ENCODE data around the gene KLHDC7A. TPM values are rescaled to one million over a fixed set of nuclear protein-coding genes. Genes with fewer than 3 reads are reported as not detected.

Gene KLHDC7A
- total and polyA plus RNA-seq, 2 experiments from 2014 or later = not detected

DNA sequence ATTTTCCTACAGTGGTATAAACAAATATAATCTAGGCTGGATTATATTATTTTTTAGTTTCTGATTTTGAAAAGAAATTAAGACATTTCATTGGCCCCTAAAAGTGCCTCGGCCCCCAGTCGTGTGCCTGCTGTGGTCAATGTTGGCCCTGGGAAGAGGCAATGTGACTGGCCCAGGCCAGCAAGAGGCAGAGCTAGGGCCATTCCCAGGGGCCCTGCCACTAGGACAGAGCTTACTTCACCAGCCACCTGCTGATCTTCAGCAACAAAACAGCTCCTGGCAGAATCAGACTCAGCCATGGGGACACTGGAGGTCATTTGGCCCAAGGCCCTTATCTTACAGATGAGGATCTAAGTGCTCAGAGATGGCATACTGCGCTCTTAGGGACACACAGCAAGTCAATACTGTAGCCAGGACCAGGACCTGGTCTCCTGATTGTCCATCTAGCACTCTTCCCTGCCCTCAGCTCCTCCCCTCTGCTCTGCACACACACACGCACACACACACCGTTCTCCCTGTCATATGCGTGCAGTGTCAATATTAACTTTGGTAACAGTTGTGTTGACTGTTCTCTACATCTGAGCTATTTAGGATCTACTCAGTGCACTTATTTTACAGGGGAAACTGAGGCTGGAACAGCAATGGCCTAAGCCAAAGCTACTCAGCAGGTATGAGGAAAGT is 16.6 kb upstream of the KLHDC7A start:
- Histone ChIP-seq H3K36me3 (ENCODE audit: low read depth) (no peaks in the 10 kb centered on the region), H4K20me1 (ENCODE audit: insufficient read depth) (no peaks in the 10 kb centered on the region), H3K9ac (no peak overlapping the region), H3F3A (ENCODE audit: insufficient read depth) (no peaks in the 10 kb centered on the region), H3K27ac (no peak overlapping the region), H3K4me1 (ENCODE audit: insufficient read depth) (no peaks in the 10 kb centered on the region), H3K9me3 (ENCODE audit: low read depth) (no peaks in the 10 kb centered on the region), H3K4me3 (no peak overlapping the region), H3K4me2 (ENCODE audit: unreplicated experiment) (no peak overlapping the region), H3K79me2 (ENCODE audit: insufficient read depth) (no peaks in the 10 kb centered on the region), H3K27me3 (replicated peaks; ENCODE audit: insufficient read depth) (no peaks in the 10 kb centered on the region), H3K9me2 (ENCODE audit: insufficient read depth) (no peaks in the 10 kb centered on the region), H2AFZ (no peak overlapping the region)
- no peak for DNase-seq
- 50 to 54% methylated on average over 6 of the region's 6 CpGs for WGBS, 2 experiments (ENCODE audit: low coverage in 1 of 2, low lambda C conversion rate in 2 of 2, missing lambda C conversion rate in 2 of 2)
- in situ Hi-C loops (cut with MboI) = no loop called here
- TF ChIP-seq EZH2 (IDR thresholded peaks at IDR 0.05; ENCODE audit: insufficient read depth, poor library complexity, severe bottlenecking) = no peak
- no peak for TF ChIP-seq EZH2phosphoT487 (IDR thresholded peaks at IDR 0.05; ENCODE audit: insufficient read depth, low read depth)

DNA sequence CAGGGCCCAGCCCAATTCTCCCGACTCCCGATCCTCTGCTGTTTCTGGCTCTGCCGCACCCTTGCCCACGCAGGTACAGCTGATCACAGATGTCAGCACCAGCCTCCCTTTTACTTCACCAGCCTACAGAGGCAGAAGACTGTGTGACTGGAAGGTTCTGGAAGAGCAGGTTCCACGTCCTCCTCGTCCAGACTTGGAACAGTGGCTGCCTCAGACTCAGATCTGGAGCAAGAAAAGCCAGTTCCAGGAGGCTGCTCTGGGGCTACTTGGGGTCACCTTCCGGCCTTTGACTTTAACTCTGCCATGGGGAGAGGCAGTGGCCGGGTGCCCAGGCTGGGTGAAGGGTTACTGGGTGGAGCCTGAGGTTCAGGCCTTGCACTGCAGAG is 16.1 kb upstream of the KLHDC7A start:
- Histone ChIP-seq H2AFZ (no peak overlapping the region), H3K4me3 (no peak overlapping the region), H3K9ac (no peak overlapping the region), H3K9me3 (ENCODE audit: low read depth) (no peaks in the 10 kb centered on the region), H3K79me2 (ENCODE audit: insufficient read depth) (no peaks in the 10 kb centered on the region), H4K20me1 (ENCODE audit: insufficient read depth) (no peaks in the 10 kb centered on the region), H3K4me2 (ENCODE audit: unreplicated experiment) (no peak overlapping the region), H3K27me3 (replicated peaks; ENCODE audit: insufficient read depth) (no peaks in the 10 kb centered on the region), H3K36me3 (ENCODE audit: low read depth) (no peaks in the 10 kb centered on the region), H3F3A (ENCODE audit: insufficient read depth) (no peaks in the 10 kb centered on the region), H3K4me1 (ENCODE audit: insufficient read depth) (no peaks in the 10 kb centered on the region), H3K9me2 (ENCODE audit: insufficient read depth) (no peaks in the 10 kb centered on the region), H3K27ac (no peak overlapping the region)
- TF ChIP-seq EZH2 (IDR thresholded peaks at IDR 0.05; ENCODE audit: insufficient read depth, poor library complexity, severe bottlenecking) (no peak), EZH2phosphoT487 (IDR thresholded peaks at IDR 0.05; ENCODE audit: insufficient read depth, low read depth) (no peak)
- in situ Hi-C loops (cut with MboI) = no loop called here
- 43 to 50% methylated on average over 8 of the region's 8 CpGs for WGBS, 2 experiments (ENCODE audit: low coverage in 1 of 2, low lambda C conversion rate in 2 of 2, missing lambda C conversion rate in 2 of 2)
- no peak for DNase-seq

DNA sequence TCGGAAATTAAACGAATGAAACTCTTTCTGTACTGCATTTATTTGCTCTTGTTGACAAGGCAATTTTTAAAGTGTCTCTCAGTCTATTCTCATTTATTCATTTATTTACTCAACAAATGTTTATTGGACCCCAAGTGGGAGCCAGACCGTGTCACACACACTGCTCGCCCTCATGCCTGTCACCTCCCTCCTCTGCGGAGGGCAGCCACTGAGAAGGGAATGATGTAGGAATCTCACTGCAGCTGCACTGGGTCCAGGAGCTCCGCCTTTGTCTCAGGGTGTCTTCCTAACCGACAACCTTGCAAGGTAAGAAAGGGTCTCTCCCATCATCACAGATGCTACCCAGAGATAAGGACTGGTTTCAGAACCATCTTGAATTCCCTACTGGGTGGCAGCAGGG is 14.1 kb upstream of the KLHDC7A start:
- Histone ChIP-seq H3K9me2 (ENCODE audit: insufficient read depth) (no peaks in the 10 kb centered on the region), H3K36me3 (ENCODE audit: low read depth) (no peaks in the 10 kb centered on the region), H2AFZ (no peak overlapping the region), H3K27me3 (replicated peaks; ENCODE audit: insufficient read depth) (no peaks in the 10 kb centered on the region), H3K4me2 (ENCODE audit: unreplicated experiment) (no peak overlapping the region), H3K9ac (no peak overlapping the region), H3K79me2 (ENCODE audit: insufficient read depth) (no peaks in the 10 kb centered on the region), H3F3A (ENCODE audit: insufficient read depth) (no peaks in the 10 kb centered on the region), H3K27ac (no peak overlapping the region), H3K9me3 (ENCODE audit: low read depth) (no peaks in the 10 kb centered on the region), H3K4me1 (ENCODE audit: insufficient read depth) (no peaks in the 10 kb centered on the region), H3K4me3 (no peak overlapping the region), H4K20me1 (ENCODE audit: insufficient read depth) (no peaks in the 10 kb centered on the region)
- no peak for TF ChIP-seq EZH2 (IDR thresholded peaks at IDR 0.05; ENCODE audit: insufficient read depth, poor library complexity, severe bottlenecking)
- TF ChIP-seq EZH2phosphoT487 (IDR thresholded peaks at IDR 0.05; ENCODE audit: insufficient read depth, low read depth) = no peak
- DNase-seq = no peak
- 29 to 33% methylated on average over 7 of the region's 7 CpGs for WGBS, 2 experiments (ENCODE audit: low coverage in 1 of 2, low lambda C conversion rate in 2 of 2, missing lambda C conversion rate in 2 of 2)
- in situ Hi-C loops (cut with MboI) = no loop called here

DNA sequence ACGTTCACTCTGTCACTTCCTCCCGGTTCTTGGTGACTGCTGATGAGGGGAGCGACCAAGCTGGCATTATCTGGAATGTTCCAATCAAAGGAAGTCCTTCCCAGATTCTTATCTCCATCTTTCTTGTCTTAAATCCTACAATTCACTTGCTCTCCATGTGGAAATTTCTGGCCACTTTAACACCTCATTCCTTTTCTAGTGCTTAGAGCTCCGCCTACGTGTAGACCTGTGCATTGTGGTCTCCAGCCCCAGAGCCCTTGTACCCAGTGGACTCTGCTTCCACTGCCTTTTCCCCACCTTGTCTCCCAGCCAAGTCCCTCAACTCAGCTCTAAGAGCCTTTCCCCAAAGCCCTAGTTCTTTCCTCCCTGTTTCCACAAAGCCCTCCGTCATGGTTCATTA is 12.2 kb upstream of the KLHDC7A start:
- no peaks in the 10 kb centered on the region for H3K4me1 ChIP-seq (ENCODE audit: insufficient read depth)
- WGBS, 2 experiments (ENCODE audit: low coverage in 1 of 2, low lambda C conversion rate in 2 of 2, missing lambda C conversion rate in 2 of 2) = 32 to 39% methylated on average over 6 of the region's 6 CpGs
- H3K27ac ChIP-seq = no peak overlapping the region
- H3K4me3 ChIP-seq = no peak overlapping the region
- H3K36me3 ChIP-seq (ENCODE audit: low read depth) = no peaks in the 10 kb centered on the region
- H3K79me2 ChIP-seq (ENCODE audit: insufficient read depth) = no peaks in the 10 kb centered on the region
- DNase-seq = no peak
- H3F3A ChIP-seq (ENCODE audit: insufficient read depth) = no peaks in the 10 kb centered on the region
- H3K9me3 ChIP-seq (ENCODE audit: low read depth) = no peaks in the 10 kb centered on the region
- H3K27me3 ChIP-seq (replicated peaks; ENCODE audit: insufficient read depth) = no peaks in the 10 kb centered on the region
- in situ Hi-C loops (cut with MboI) = no loop called here
- TF ChIP-seq EZH2 (IDR thresholded peaks at IDR 0.05; ENCODE audit: insufficient read depth, poor library complexity, severe bottlenecking) (no peak), EZH2phosphoT487 (IDR thresholded peaks at IDR 0.05; ENCODE audit: insufficient read depth, low read depth) (no peak)
- no peak overlapping the region for H3K9ac ChIP-seq
- no peak overlapping the region for H2AFZ ChIP-seq
- H4K20me1 ChIP-seq (ENCODE audit: insufficient read depth) = no peaks in the 10 kb centered on the region
- no peak overlapping the region for H3K4me2 ChIP-seq (ENCODE audit: unreplicated experiment)
- no peaks in the 10 kb centered on the region for H3K9me2 ChIP-seq (ENCODE audit: insufficient read depth)

All from GM23248 (cell line).